ENCODE data around the gene FEZ2. TPM values are rescaled to one million over a fixed set of nuclear protein-coding genes. Genes with fewer than 3 reads are reported as not detected.
"Not testable (repeated sequence)": the region's sequence is repeated elsewhere in the genome, so short reads cannot be mapped to it uniquely, and the experiment has no call there.

Gene FEZ2, protein sequence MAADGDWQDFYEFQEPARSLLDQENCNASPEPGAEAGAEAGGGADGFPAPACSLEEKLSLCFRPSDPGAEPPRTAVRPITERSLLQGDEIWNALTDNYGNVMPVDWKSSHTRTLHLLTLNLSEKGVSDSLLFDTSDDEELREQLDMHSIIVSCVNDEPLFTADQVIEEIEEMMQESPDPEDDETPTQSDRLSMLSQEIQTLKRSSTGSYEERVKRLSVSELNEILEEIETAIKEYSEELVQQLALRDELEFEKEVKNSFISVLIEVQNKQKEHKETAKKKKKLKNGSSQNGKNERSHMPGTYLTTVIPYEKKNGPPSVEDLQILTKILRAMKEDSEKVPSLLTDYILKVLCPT
- 60.4 and 76.8 TPM in 2 replicates for total RNA-seq
- polyA plus RNA-seq (2012) = 62.9 TPM

DNA sequence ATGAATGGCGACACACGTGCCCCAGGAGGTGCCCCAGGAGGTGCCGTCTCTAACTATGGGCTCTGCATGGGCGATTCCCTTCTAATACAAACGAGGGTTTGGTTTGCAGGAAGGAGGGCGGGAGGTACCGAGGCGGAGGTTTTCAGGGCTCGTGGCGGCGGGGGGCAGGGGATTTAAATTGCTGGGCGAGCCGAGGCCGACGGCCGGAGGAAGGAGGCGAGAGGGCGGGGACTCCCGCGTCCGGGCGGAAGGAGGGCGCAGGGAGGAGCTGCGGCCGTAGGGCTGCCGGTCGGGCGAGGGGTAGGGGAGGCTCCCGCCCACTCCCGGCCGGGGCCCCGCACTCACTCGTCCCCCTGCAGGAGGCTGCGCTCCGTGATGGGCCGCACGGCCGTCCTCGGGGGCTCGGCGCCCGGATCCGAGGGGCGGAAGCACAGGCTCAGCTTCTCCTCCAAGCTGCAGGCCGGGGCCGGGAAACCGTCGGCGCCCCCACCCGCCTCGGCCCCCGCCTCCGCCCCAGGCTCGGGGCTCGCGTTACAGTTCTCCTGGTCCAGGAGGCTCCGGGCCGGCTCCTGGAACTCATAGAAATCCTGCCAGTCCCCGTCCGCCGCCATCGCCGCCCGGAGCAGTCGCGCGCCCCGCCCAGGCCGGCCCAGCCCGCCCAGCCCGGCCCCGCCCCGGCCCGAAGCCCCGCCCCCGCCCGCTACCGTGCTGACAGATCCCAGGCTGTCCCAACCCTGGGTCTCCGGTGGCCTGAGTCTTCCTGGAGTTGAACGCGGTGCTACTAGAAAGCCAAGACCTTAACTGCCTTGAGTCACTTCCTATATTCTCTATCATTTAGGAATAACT is at the start of gene FEZ2:
TSS of gene FEZ2 (minus strand) at position 637 of the 846 bp plus-strand sequence. CDS start at position 611, 26 bp downstream.
- peak; percentile 83 for DNase-seq (ENCODE audit: low read depth)

- peak; percentile 26 for DNase-seq (ENCODE audit: low read depth)
These were observed 37.1 kb upstream of the FEZ2 start for GRCh38 chr2:36634981-36635597.

DNA sequence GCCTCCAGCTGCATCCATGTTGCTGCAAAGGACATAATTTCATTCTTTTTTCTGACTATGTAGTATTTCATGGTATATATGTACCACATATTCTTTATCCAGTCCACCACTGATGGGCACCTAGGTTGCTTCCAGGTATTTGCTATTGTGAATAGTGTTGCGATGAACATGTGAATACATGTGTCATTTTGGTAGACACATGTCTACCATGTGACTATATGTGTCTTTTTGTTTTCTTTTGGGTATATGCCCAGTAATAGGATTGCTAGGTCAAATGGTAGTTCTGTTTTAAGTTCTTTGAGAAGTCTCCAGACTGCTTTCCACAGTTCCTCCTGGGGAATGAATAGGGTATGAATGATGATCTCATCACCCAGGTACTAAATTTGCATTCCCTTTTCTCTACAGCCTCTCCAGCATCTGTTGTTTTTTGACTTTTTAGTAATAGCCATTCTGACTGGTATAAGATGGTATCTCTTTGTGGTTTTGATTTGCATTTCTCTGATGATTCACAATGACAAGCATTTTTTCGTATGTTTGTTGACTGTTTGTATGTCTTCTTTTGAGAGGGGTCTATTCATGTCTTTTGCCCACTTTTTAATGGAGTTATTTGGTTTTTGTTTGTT is 35.6 kb upstream of the FEZ2 start:
- DNase-seq (ENCODE audit: low read depth) = no peak

GRCh38 chr2:36626756-36627155 is 28.8 kb upstream of the FEZ2 start:
- DNase-seq (ENCODE audit: low read depth) = no peak

DNA sequence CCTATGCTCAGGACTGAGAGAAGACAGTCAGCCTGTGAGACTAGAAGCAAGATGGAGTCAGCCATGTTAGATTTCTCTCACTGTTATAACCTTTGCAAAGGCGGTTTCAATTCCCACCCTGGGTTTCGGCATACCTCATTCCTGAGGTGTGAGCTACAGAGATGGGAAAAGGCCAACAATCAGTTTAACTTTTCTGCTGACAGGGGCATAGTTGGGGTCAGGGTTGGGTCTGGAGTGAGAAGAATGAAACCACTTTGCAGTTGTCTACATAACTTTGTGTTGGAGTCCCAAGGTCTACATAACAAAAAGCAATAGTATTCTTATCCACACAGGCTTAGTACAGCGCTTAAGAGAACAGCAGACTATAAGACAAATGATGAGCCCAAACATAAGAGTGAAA is 28.1 kb upstream of the FEZ2 start:
- DNase-seq (ENCODE audit: low read depth) = no peak

GRCh38 chr2:36625304-36625703 is 27.3 kb upstream of the FEZ2 start:
- DNase-seq (ENCODE audit: low read depth) = no peak

GRCh38 chr2:36620321-36620720 is 22.4 kb upstream of the FEZ2 start:
- DNase-seq (ENCODE audit: low read depth) = no peak

GRCh38 chr2:36618381-36618780 is 20.4 kb upstream of the FEZ2 start:
- peak; percentile 56 for DNase-seq (ENCODE audit: low read depth)

DNA sequence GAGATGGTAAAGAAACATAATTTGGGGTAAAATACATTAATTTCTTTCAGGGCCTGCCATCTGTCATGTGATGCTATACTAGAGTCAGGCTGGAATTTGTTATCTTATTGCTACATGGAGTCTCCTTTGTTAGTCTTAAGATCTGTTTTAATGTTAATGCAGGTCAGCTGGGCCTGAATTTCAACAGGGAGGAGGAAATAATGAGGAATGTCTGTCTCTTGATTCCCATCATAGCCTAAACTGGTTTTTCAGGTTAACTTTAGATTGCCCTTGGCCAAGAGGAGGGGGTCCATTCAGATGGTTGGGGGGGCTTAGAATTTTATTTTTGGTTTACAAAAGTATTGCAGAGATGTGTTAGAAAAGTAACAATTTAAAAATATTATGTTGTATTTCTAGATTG is 19.0 kb upstream of the FEZ2 start:
- no peak for DNase-seq (ENCODE audit: low read depth)

- DNase-seq (ENCODE audit: low read depth) = no peak
These were observed 17.3 kb upstream of the FEZ2 start for GRCh38 chr2:36615222-36615621.

DNA sequence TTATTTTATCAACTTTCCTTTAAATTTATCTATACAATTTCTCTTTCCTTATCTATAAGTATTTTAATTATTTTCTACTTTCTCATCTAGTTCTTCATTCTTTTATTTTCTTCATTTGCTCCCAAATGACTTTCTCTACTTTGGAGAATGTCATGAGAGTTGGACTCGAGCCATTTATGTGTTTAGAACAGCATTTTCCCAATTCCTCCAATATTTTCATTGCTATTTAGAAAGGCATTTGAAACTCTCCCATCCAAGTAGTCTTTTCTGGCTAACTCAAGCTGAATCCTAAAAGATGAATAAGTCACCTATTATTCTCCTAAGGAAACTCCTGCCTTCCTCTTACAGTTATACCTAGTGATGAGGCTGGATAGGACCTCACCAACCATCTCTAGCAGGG is 15.8 kb upstream of the FEZ2 start:
- no peak for DNase-seq (ENCODE audit: low read depth)

DNA sequence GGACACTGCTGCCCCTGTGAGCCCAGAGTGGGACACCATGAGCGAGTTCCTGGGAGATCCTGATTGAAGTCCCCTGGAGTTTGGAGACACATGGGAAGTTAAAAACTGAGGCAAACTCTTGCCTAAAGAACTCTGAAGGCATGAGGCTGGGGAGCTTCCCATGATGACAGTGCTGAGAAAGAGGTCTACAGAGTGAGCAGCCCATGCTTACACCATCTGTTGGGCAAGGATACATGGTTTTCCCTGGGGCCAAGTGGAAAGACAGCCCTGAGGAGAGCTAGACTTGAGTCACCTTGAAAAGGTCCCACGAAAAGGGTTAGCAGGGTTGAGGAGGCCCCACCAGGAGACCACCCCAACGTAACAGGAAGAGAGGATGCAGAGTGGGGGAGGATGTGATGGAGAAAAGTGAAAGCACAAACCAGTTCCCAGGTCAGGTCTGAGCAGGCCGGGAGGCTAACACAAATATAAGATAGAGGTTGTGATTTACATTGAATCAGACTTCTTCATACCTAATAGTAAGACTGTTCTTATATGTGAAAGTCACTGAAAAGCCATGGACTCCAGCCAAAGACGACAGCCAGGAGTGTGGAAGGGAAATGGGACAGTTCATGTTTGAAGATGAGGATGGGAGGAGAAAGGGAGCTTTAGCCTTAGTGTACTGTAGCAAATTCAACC is 13.5 kb upstream of the FEZ2 start:
- DNase-seq (ENCODE audit: low read depth) = no peak

- no peak for DNase-seq (ENCODE audit: low read depth)
These were observed 11.5 kb upstream of the FEZ2 start for GRCh38 chr2:36609507-36609906.

DNA sequence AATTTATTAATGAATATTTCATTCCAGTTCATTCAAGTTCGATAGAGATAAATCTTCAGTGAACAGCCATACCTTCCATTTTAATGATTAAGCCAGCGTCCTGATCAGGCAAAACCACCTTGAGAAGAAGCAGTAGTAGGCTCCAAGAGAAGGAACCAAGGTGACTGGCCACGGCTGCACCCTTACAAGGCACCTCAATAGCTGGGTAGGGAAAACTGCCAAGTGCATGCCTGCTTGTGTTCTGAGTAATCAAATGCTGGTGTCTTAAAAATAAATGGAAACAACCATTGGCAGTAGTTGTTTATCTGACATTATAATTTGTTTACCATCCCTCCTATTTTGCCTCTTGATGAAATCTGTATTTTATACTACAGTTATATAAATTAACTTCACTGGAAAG is 10.0 kb upstream of the FEZ2 start:
- DNase-seq (ENCODE audit: low read depth) = no peak

DNA sequence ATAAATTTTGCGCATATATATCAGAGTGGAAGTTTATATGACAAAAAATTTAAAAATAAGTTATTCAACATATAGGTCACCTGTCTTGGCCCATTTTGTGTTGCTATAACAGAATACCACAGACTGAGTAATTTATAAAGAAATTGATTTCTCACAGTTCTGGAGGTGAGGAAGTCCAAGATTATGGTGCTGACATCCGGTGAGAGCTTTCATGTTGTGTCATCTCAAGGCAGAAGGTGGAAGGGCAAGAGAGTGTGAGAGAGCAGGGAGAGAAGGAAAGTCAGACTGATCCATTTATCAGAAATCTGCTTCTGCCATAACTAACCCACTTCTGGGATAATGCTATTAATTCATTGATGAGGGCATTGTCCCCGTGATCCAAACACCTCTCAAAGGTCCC is 9.0 kb upstream of the FEZ2 start:
- DNase-seq (ENCODE audit: low read depth) = no peak

- no peak for DNase-seq (ENCODE audit: low read depth)
These were observed 7.3 kb upstream of the FEZ2 start for GRCh38 chr2:36605273-36605672.

DNA sequence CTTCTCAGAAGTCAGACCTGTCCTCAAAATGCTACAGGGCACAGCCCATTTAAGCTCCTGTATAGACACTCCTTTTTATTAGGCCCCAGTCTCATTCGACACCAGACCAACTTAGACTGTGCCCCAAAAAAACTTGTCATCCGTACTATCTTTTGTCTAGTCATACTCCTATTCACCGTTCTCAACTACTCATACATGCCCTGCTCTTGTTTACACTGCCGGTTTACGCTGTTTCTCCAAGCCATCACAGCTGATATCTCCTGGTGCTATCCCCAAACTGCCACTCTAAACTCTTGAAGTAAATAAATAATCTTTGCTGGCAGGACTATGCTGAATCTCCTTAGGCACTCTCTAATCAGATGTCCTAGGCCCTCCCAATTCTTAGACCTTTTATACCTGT is 5.7 kb upstream of the FEZ2 start:
- DNase-seq (ENCODE audit: low read depth) = not testable (repeated sequence)

DNA sequence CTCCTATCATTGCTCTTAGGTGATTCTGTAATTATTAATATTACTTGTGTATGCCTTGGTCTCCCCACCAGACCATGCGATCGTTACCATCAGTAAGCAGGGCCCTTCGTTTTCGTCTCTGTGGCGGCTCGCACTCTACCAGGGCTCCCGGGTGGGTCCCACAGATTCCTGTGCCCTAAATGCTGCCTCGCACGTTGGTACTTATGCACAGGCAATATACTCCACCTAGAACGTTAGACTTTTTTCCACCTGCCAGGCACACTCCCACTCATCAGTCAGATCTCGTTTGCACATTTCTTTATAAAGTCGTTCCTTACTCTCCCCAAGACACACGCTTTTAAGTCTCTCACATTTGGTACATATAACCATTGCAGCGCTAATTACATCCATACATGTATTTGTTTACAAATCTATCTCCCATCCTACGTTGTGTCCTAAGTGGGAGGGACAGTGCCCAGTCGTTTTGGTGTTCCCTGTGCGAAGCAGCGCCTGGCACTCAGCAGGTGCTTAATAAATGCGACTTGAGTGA is 901 bp downstream of the FEZ2 start:
- no peak for DNase-seq (ENCODE audit: low read depth)

DNA sequence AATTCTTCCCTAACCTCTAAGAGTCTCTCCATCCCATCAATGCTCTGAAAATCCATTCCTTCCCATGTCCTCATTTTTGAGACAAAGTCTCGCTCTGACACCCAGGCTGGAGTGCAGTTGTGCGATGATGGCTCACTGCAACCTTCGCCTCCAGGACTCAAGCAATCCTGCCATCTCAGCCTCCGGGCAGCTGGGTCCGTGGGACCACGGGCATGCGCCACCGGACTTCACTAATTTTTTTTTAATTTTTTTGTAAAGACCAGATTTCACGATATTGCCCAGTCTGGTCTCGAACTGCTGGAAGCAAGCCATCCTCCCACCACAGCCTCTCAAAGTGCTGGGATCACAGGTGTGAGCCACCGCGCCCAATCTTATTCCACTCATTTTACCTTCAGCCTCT is 1.6 kb downstream of the FEZ2 start:
- no peak for DNase-seq (ENCODE audit: low read depth)

GRCh38 chr2:36594849-36595248 is 3.1 kb downstream of the FEZ2 start:
- DNase-seq (ENCODE audit: low read depth) = no peak

- no peak for DNase-seq (ENCODE audit: low read depth)
These were observed 8.7 kb downstream of the FEZ2 start for GRCh38 chr2:36589230-36589630.

Data from myocyte (in vitro differentiated cells).